Muscle of back (tissue), 11 donors: ENCODE results near the gene TEX13B. TPM values are rescaled to one million over a fixed set of nuclear protein-coding genes. Genes with fewer than 3 reads are reported as not detected.
A peak's percentile ranks its signal among the peaks of the same experiment; 100 is the strongest.

Experiments used
- DNase-seq, 3 donors: peaks; one replicate each; pipeline versions ENCODE4 v3.0.0 to v3.0.0-alpha.2; 2013
- polyA plus RNA-seq, 10 donors: library from polyadenylated mRNA; unstranded; fragments of 120-200 nt; gene quantifications; one replicate each; pipeline ENCODE4 v1.2.1, GENCODE V29; 2013; ENCODE audit not compliant: insufficient read length in 10 of 10

The TEX13B gene
- polyA plus RNA-seq, 10 donors: not detected

DNA sequence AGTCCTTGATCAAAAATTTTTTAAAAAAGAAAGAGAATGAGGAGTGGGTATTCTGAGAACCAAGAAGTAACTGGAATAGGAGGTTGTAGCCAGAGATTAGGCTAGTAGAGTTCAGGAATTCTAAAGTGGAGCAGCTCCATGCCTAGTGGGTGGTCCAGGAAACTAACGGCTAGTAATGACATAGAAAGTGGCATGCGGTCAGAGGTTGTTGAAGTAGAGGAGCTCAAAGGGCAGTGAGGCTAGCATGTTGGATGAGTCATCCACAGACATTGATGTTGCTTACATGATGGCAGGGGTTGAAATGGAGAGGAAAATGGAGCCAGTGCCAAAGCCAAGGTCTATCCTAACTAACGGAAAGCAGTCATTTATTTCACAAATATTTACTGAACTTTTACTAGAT lies 42.1 kb downstream of the TEX13B start:
- no peak for DNase-seq

DNA sequence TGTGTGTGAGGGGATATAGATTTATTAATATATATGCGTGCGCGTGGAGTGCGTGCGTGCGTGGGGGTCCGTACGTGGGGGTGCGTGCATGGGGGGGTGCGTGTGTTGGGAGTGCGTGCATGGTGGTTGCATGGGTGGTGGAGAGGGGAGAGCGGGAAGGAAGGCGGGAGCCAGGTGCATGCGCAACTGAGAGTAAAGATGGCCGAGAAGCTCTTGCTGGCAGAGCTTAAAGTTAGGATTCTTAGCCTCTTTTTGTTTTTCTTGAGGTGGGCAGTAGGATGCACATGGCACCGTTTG lies 45.8 kb downstream of the TEX13B start:
- DNase-seq: no peak

DNA sequence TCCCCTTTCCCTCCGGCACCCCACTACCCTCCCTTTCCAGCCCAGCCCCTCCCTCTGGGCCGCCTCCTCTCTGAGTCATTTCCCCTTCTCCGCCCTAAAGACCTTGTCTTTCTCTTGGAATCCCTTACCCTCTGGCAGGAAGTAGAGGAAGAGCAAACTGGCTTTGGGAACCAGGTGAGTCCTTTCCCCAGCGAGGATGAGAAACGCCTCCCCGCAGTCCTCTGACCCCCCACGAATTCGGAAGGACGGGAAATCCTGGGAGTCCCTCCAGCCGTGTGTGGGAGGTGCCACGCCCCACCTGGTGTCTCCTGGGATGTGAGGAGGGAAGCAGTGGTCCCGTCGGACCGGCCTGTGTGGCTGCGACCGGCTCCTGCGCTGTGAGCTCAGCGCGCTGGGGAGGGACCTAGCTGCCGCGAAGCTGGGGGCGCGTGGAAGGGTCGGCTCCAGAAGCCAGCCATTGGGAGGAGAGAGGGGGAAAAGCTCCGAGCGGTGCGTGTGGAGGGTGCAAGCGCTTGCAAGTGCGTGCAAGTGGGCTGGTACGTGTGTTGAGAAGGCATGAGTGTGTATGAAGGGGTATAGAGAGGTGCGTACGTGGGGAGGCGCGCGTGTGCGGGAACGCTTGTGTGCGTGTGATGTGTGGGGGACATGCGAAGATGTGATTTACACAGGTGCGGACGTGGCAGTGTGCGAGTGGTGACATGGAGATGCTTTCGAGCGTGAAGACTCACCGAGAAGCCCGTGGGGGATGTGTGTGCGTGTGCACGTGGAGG lies 46.3 kb downstream of the TEX13B start:
- peak in 1 of 3 donors; percentile 24 for DNase-seq

DNA sequence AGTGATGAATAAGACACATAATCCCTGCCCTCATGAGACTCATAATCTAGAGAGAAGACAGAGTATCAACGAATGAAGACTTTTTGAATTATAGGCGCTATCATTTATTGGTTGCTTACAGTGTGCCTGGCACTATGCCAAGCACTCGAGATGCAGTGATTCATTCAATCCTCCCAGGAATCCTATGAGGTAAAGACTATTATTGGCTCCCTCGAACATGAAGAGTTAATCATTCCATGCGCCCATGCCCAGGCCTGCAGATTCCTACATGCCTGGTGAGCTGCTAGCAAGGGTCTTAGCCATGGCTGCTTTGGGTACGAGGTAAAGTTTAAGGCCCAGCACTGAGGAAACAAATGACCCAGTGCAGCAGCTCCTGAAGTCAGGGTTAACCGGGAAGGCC lies 47.0 kb downstream of the TEX13B start:
- peak in 1 of 3 donors; percentile 2 for DNase-seq

DNA sequence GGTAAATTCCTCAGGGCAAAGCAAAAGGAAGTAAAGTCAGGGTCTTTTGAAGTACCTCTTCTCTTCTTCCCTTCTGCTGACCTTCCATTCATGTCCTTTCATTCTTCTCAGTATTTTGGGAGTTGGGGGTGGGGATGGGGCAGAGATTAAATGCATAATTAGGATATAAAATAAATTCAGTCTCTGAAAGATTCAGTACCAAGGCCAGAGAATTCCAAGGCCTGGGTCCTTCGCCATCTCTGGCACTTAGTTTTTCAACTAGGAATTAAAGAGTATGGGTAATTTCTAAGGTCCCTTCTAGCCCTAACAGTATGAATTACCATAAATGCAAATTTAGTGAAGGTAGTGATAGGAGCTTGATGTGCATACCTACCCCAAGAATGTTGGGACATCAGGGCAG lies 47.9 kb downstream of the TEX13B start:
- DNase-seq: no peak

Other genes with a start within 250 kb of the TEX13B start
- gene TSC22D3, start 206.6 kb downstream of the TEX13B start, polyA plus RNA-seq: 10 to 100 TPM; 36.0 to 98.1 (median 58.7) TPM
- not detected for gene NCBP2L, start 204.6 kb downstream of the TEX13B start, polyA plus RNA-seq
- gene MID2, start 156.5 kb downstream of the TEX13B start, polyA plus RNA-seq: 10 to 100 TPM in 1 of 10 donors, 1 to 10 TPM in 9; 7.6 to 10.5 (median 9.2) TPM
- 1 to 10 TPM in 1 of 10 donors, under 1 TPM in 9; 0.11 to 1.5 (median 0.26) TPM for gene VSIG1, start 62.7 kb upstream of the TEX13B start, polyA plus RNA-seq
- 10 to 100 TPM; 49.2 to 61.8 (median 56.2) TPM for gene PSMD10, start 109.2 kb upstream of the TEX13B start, polyA plus RNA-seq
- 10 to 100 TPM; 14.4 to 32.3 (median 24.0) TPM for gene ATG4A, start 109.4 kb upstream of the TEX13B start, polyA plus RNA-seq